ENCODE results near the gene FRMD1. TPM values are rescaled to one million over a fixed set of nuclear protein-coding genes. Genes with fewer than 3 reads are reported as not detected.

The FRMD1 gene
- total RNA-seq (2021) (not detected in 2 replicates), Bru-seq, nascent RNA (not detected), BruChase-seq, experiment 1, labeled RNA remaining after a 2-hour chase (not detected), BruChase-seq, experiment 2, labeled RNA remaining after a 6-hour chase (not detected)
- long read RNA-seq = 0 reads

- ChIA-PET CTCF (no interaction called here), POLR2A (ENCODE audit: unreplicated experiment) (no interaction called here)
- no TSS peak for BruUV-seq (replicated peaks)
- H3K9me2 ChIP-seq (ENCODE audit: insufficient read depth) = no peaks in the 10 kb centered on the region
- no peaks in the 10 kb centered on the region for H3K79me2 ChIP-seq (ENCODE audit: low read depth)
- no peak within 1 kb of the TSS for H2AFZ ChIP-seq
- no peaks in the 10 kb centered on the region for H3K36me3 ChIP-seq (ENCODE audit: low read depth)
- DNase-seq = no peak
- H3F3A ChIP-seq (ENCODE audit: insufficient read depth, low read depth) = no peaks in the 10 kb centered on the region
- intact Hi-C loops (cut with micrococcal nuclease; ENCODE audit: unreplicated experiment) = no loop called here
- H3K9me3 ChIP-seq (ENCODE audit: insufficient read depth, low read depth) = no peaks in the 10 kb centered on the region
- H3K4me3 ChIP-seq = no peak within 1 kb of the TSS
- TF ChIP-seq CTCF (conservative IDR thresholded peaks at IDR 0.05) = no peak
- no peak for TF ChIP-seq EZH2 (IDR thresholded peaks at IDR 0.05; ENCODE audit: low read depth)
- H3K27me3 ChIP-seq (ENCODE audit: insufficient read depth, low read depth) = peaks cover 87% of the 10 kb centered on the region
- no peaks in the 10 kb centered on the region for H3K4me1 ChIP-seq (replicated peaks; ENCODE audit: insufficient read depth)
- no peak within 1 kb of the TSS for H3K4me2 ChIP-seq
- H3K27ac ChIP-seq = no peak within 1 kb of the TSS
- H4K20me1 ChIP-seq (ENCODE audit: insufficient read depth) = no peaks in the 10 kb centered on the region
Observed at GRCh38 chr6:168078943-168079405, at the start of gene FRMD1. FRMD1 (minus strand) TSS chr6:168079212; CDS start chr6:168079094, 118 bp downstream.

- ChIA-PET POLR2A (ENCODE audit: unreplicated experiment) (no interaction called here), CTCF (no interaction called here)
- DNase-seq = no peak
- BruUV-seq (replicated peaks) = no TSS peak
- Histone ChIP-seq H3K36me3 (ENCODE audit: low read depth) (no peaks in the 10 kb centered on the region), H3K9me2 (ENCODE audit: insufficient read depth) (no peaks in the 10 kb centered on the region), H3K4me2 (no peak overlapping the region), H3K4me1 (replicated peaks; ENCODE audit: insufficient read depth) (no peaks in the 10 kb centered on the region), H2AFZ (no peak overlapping the region), H3K27me3 (ENCODE audit: insufficient read depth, low read depth) (peaks cover 100% of the 10 kb centered on the region), H3K27ac (no peak overlapping the region), H3F3A (ENCODE audit: insufficient read depth, low read depth) (no peaks in the 10 kb centered on the region), H3K9me3 (ENCODE audit: insufficient read depth, low read depth) (no peaks in the 10 kb centered on the region), H3K4me3 (no peak overlapping the region), H4K20me1 (ENCODE audit: insufficient read depth) (no peaks in the 10 kb centered on the region), H3K79me2 (ENCODE audit: low read depth) (no peaks in the 10 kb centered on the region)
- intact Hi-C loops (cut with micrococcal nuclease; ENCODE audit: unreplicated experiment) = no loop called here
- TF ChIP-seq CTCF (conservative IDR thresholded peaks at IDR 0.05) = no peak
- no peak for TF ChIP-seq EZH2 (IDR thresholded peaks at IDR 0.05; ENCODE audit: low read depth)
Observed at GRCh38 chr6:168128006-168128630, 49.1 kb upstream of the FRMD1 start.

GRCh38 chr6:168127384-168127868 lies 48.4 kb upstream of the FRMD1 start:
- CTCF ChIA-PET = no interaction called here
- TF ChIP-seq CTCF (conservative IDR thresholded peaks at IDR 0.05) = no peak
- TF ChIP-seq EZH2 (IDR thresholded peaks at IDR 0.05; ENCODE audit: low read depth) = no peak

More at GRCh38 chr6:168127384-168127868, 48.4 kb upstream of the FRMD1 start:
- no peaks in the 10 kb centered on the region for H3K36me3 ChIP-seq (ENCODE audit: low read depth)
- H3K27me3 ChIP-seq (ENCODE audit: insufficient read depth, low read depth) = peaks cover 100% of the 10 kb centered on the region
- H3K27ac ChIP-seq = no peak overlapping the region
- no peaks in the 10 kb centered on the region for H4K20me1 ChIP-seq (ENCODE audit: insufficient read depth)
- BruUV-seq (replicated peaks) = no TSS peak
- no peaks in the 10 kb centered on the region for H3F3A ChIP-seq (ENCODE audit: insufficient read depth, low read depth)
- H3K9me3 ChIP-seq (ENCODE audit: insufficient read depth, low read depth) = no peaks in the 10 kb centered on the region
- H3K9me2 ChIP-seq (ENCODE audit: insufficient read depth) = no peaks in the 10 kb centered on the region
- no peak for DNase-seq
- POLR2A ChIA-PET (ENCODE audit: unreplicated experiment) = no interaction called here
- H3K4me1 ChIP-seq (replicated peaks; ENCODE audit: insufficient read depth) = no peaks in the 10 kb centered on the region
- no peak overlapping the region for H2AFZ ChIP-seq
- no peak overlapping the region for H3K4me3 ChIP-seq
- no peak overlapping the region for H3K4me2 ChIP-seq
- H3K79me2 ChIP-seq (ENCODE audit: low read depth) = no peaks in the 10 kb centered on the region
- intact Hi-C loops (cut with micrococcal nuclease; ENCODE audit: unreplicated experiment) = no loop called here

All from PC-9 (cell line).